HepG2 (cell line): ENCODE results near the gene TAF6L. TPM values are rescaled to one million over a fixed set of nuclear protein-coding genes. Genes with fewer than 3 reads are reported as not detected.

Source experiments
- ADNP ChIP-seq: sonication (generic); formaldehyde crosslinking; IDR thresholded peaks from 2 replicates; pipeline ENCODE4 v1.4.0; 2020; ENCODE audit warnings: missing genetic modification reagents
- DPF2 ChIP-seq: sonication (generic); formaldehyde crosslinking; IDR thresholded peaks from 2 replicates; pipeline ENCODE4 v1.4.0; 2020; ENCODE audit warnings: mild to moderate bottlenecking, low read depth, missing genetic modification reagents, borderline replicate concordance
- GMEB1 ChIP-seq: sonication (generic); formaldehyde crosslinking; IDR thresholded peaks from 2 replicates; pipeline ENCODE4 v1.5.1; 2020; ENCODE audit warnings: missing genetic modification reagents, mild to moderate bottlenecking, borderline replicate concordance
- HCFC1 ChIP-seq: fragments of 150-350 bp; IDR thresholded peaks from 2 replicates; pipeline ENCODE4 v1.6.1; 2014; ENCODE audit warnings: low read depth, low read length
- HDAC1 ChIP-seq: sonication (generic); formaldehyde crosslinking; IDR thresholded peaks from 2 replicates; pipeline ENCODE4 v1.5.1; 2020; ENCODE audit warnings: mild to moderate bottlenecking, missing genetic modification reagents
- KDM6A ChIP-seq: IDR thresholded peaks from 2 replicates; pipeline ENCODE4 v1.6.1; 2016; ENCODE audit warnings: low read depth
- NFATC3 ChIP-seq: sonication (generic); formaldehyde crosslinking; IDR thresholded peaks from 2 replicates; pipeline ENCODE4 v1.5.1; 2020; ENCODE audit warnings: mild to moderate bottlenecking, missing genetic modification reagents
- SP140L ChIP-seq: sonication (generic); formaldehyde crosslinking; IDR thresholded peaks from 2 replicates; pipeline ENCODE4 v1.4.0; 2020; ENCODE audit warnings: missing genetic modification reagents, borderline replicate concordance
- THRA ChIP-seq: sonication (generic); formaldehyde crosslinking; IDR thresholded peaks from 2 replicates; pipeline ENCODE4 v1.4.0; 2020; ENCODE audit warnings: missing genetic modification reagents, borderline replicate concordance
- TOE1 ChIP-seq: sonication (generic); formaldehyde crosslinking; IDR thresholded peaks from 2 replicates; pipeline ENCODE4 v1.4.0; 2020; ENCODE audit warnings: mild to moderate bottlenecking, missing genetic modification reagents
- ZBTB14 ChIP-seq: sonication (generic); formaldehyde crosslinking; IDR thresholded peaks from 2 replicates; pipeline ENCODE4 v1.4.0; 2020; ENCODE audit warnings: missing genetic modification reagents
- ZFP37 ChIP-seq: sonication (generic); formaldehyde crosslinking; IDR thresholded peaks from 2 replicates; pipeline ENCODE4 v1.4.0; 2020; ENCODE audit warnings: missing genetic modification reagents, borderline replicate concordance
- ZNF30 ChIP-seq: sonication (generic); formaldehyde crosslinking; IDR thresholded peaks from 2 replicates; pipeline ENCODE4 v1.5.0; 2020; ENCODE audit warnings: mild to moderate bottlenecking, missing genetic modification reagents
- ZNF318 ChIP-seq: sonication (generic); formaldehyde crosslinking; IDR thresholded peaks from 2 replicates; pipeline ENCODE4 v1.4.0; 2020; ENCODE audit warnings: mild to moderate bottlenecking, missing genetic modification reagents
- ZNF530 ChIP-seq: sonication (generic); formaldehyde crosslinking; IDR thresholded peaks from 2 replicates; pipeline ENCODE4 v1.5.0; 2020; ENCODE audit warnings: low read depth, mild to moderate bottlenecking, missing genetic modification reagents
- ZNF598 ChIP-seq: sonication (generic); formaldehyde crosslinking; IDR thresholded peaks from 2 replicates; pipeline ENCODE4 v1.5.1; 2020; ENCODE audit warnings: mild to moderate bottlenecking, missing genetic modification reagents, borderline replicate concordance
- polyA plus RNA-seq, 8 experiments: library from polyadenylated mRNA; depleted of rRNA in 3 of 8; stranded (reverse) in 7 of 8; unstranded in 1 of 8; fragments of >200 nt; fragmentation: Illumina TruSeq in 4 of 8; extraction: Trizol in 4 of 8; gene quantifications; 2 replicates each; pipeline versions ENCODE4 v1.2.1 to v1.2.3, GENCODE V29; 2011 to 2016; ENCODE audit warnings: low read depth in 4 of 8, missing spikeins in 1 of 8, mixed read lengths in 1 of 8; ENCODE audit not compliant: insufficient read depth in 1 of 8
- total RNA-seq, 5 experiments: library from RNA; depleted of rRNA; stranded (reverse); fragments of >200 nt; fragmentation: Illumina TruSeq; extraction: Trizol; gene quantifications; 2 replicates each; pipeline ENCODE4 v1.2.3, GENCODE V29; 2016; ENCODE audit warnings: low read depth in 1 of 5

Gene TAF6L
- total and polyA plus RNA-seq, 2 of the 13 experiments (the other 11 are each of a cell fraction or from before 2014, with no cell fraction given): 12.6 to 19.4 TPM

- TF ChIP-seq ZNF598 (0 out of 2 replicates have a peak, but pooled peaks have one; percentile 14), ZFP37 (CRISPR knock-in tag) (no peak), ZNF318 (CRISPR knock-in tag) (no peak), TOE1 (CRISPR knock-in tag) (no peak), ZNF30 (no peak), SP140L (CRISPR knock-in tag) (no peak), ZBTB14 (CRISPR knock-in tag) (no peak), HDAC1 (CRISPR knock-in tag) (no peak), THRA (CRISPR knock-in tag) (no peak), ADNP (no peak), GMEB1 (CRISPR knock-in tag) (0 out of 2 replicates have a peak, but pooled peaks have one; percentile 25), DPF2 (CRISPR knock-in tag) (no peak), KDM6A (no peak), NFATC3 (no peak), HCFC1 (0 out of 2 replicates have a peak, but pooled peaks have one; percentile 27), ZNF530 (CRISPR knock-in tag) (no peak)
Measured at GRCh38 chr11:62753736-62754603, 17.2 kb upstream of the TAF6L start, which contains the start of gene ZBTB3 (continued).
